C4-2B (cell line): ENCODE data around the gene TMIGD2.

Experiments
- H3K27ac ChIP-seq: fragments of 450-650 bp; 2 replicates; pipeline ENCODE4 v1.5.1; 2017
- CTCF ChIP-seq: fragments of 450-650 bp; conservative IDR thresholded peaks from 2 replicates; pipeline ENCODE4 v1.5.1; 2017; ENCODE audit warnings: mild to moderate bottlenecking
- ZFX ChIP-seq: fragments of 450-650 bp; IDR thresholded peaks from 2 replicates; pipeline ENCODE4 v1.6.1; 2017

Gene TMIGD2

DNA sequence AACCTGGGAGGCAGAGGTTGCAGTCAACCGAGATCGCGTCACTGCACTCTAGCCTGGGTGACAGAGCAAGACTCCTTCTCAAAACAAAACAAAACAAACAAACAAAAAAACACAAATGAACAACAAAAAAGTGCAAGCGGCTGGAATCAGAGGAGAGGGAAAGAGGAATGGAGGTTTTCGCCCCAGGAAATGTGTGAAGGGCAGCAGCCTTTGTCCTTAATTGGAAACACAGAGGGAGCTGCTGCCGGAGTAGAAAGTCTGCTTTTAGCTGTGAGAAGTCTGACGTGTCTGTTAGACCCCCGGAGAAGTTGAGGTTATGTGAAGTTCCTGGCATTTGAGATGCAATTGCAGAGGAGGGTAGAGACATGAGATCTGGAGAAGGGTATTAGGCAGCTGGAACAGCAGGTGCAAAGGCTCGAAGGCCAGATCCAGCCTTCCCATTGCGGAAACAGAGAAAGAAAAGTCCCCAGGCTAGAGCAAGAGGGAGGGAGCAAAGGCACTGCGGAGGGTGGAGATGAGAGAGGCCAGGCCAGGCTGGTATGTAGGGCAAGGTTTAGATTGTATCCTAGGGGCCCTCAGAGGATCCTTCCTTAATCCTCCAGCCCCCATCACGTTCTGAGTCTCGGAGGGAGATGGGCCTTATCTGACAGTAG, 473 bp downstream of the TMIGD2 start:
- H3K27ac ChIP-seq: no peak overlapping the region
- TF ChIP-seq CTCF (no peak), ZFX (no peak)

- no peak overlapping the region for H3K27ac ChIP-seq
- TF ChIP-seq ZFX (no peak), CTCF (no peak)
Measured at GRCh38 chr19:4300589-4300988, 1.6 kb downstream of the TMIGD2 start.

GRCh38 chr19:4298810-4299550, 3.2 kb downstream of the TMIGD2 start:
- no peak for TF ChIP-seq ZFX
- no peak for TF ChIP-seq CTCF
- H3K27ac ChIP-seq: no peak overlapping the region

DNA sequence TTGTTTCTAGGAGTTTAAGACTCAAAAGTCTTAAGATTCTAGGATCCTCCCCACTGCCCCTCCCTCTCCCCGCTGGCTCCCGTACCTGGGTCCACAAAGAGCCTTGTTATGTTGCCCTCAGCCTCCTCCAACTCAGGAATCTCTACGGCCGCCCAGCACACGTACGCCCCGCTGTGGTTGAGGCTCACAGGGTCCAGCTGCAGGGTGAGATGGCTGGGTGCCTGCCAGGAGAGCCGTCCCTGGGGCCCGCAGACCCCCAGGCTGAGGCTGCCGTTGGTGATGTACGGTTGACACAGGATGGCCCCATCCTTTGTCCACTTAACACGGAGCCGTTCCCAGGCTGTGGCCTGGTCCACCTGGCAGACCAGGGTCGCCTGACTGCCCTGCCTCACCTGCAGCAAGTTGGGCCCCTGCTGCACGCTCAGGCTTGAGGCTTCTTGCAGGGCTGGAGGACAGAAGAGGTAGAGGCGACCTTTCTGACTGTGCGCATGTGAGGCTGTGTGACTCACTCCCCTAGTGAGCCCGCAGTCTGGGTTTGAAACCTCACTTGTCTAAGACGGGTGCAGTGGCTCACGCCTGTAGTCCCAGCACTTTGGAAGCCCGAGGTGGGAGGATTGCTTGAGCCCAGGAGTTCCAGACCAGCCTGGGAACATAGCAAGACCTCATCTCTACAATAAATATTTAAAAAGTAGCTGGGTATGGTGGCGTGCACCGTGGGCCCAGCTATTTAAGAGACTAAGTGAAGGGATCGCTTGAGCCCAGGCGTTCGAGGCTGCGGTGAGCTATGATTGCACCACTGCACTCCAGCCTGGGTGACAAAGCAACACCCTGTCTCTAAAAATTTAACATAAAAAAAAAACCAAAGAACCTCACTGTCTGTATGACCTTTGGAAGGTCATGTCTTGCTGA, 4.0 kb downstream of the TMIGD2 start:
- no peak overlapping the region for H3K27ac ChIP-seq
- no peak for TF ChIP-seq CTCF
- no peak for TF ChIP-seq ZFX

GRCh38 chr19:4295972-4296771, 6.0 kb downstream of the TMIGD2 start:
- no peak overlapping the region for H3K27ac ChIP-seq
- TF ChIP-seq CTCF: no peak
- no peak for TF ChIP-seq ZFX

DNA sequence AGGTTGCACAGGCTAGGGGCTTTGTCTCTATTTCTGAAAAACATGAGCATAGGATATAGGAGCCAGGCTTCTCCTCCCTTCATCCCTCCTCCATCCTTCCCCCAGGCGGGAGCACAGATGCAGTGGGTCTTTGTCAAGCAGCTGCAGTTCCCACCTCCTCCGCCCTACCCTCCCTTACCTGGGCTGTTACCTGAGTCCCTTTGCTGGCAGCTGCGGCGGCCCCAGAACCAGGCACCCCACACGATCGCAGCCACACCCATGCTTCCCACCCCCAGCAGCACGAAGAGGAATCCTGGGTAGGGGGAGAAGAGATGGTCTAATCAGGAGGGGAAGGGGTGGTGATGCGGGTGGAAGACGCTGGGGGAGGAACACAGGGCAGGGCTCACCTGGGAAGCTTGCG, 7.8 kb downstream of the TMIGD2 start:
- TF ChIP-seq CTCF: no peak
- no peak overlapping the region for H3K27ac ChIP-seq
